Measurements from ENCODE around the gene PSG1.
"Not testable (repeated sequence)": the region's sequence is repeated elsewhere in the genome, so short reads cannot be mapped to it uniquely, and the experiment has no call there.

DNA sequence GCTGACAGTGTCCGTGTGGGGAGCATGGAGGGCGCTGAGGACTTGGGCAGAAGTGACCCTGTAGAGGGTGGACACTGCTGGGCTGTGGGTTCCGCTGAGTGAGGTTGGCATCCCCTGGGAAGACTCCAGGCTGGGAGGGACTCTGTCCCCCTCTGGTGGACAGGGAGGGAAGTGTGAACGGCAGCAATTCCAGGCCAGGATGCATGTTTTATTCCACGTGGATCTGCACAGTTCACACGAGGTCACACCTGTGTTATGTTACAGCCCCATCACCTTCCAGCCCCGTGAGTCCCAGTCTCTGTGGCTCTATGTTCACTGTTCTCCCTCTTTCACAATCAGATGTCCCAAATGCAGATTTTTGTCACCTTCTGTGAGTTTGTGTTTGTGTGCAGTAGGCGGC, 1.8 kb upstream of the PSG1 start:
- TF ChIP-seq CTCF (IDR thresholded peaks at IDR 0.05; ENCODE audit: poor library complexity); EZH2 (IDR thresholded peaks at IDR 0.05; ENCODE audit: borderline replicate concordance): not testable (repeated sequence)

Measured in hepatocyte (in vitro differentiated cells).